ENCODE measurements around the gene KIRREL3. TPM values are rescaled to one million over a fixed set of nuclear protein-coding genes. Genes with fewer than 3 reads are reported as not detected.

Gene KIRREL3
- total RNA-seq, 1 donor from 2014 or later = not detected

- Histone ChIP-seq H3K36me3 (no peaks in the 10 kb centered on the region), H3K9me3 (no peaks in the 10 kb centered on the region), H3K27ac (no peak overlapping the region), H3K4me1 (no peaks in the 10 kb centered on the region), H3K4me3 (no peak overlapping the region), H3K27me3 (peaks cover 16% of the 10 kb centered on the region)
- intact Hi-C loops (cut with DNase I) = loop anchor here (10.0 kb wide), 1 partner anchor 277 kb away; no protein-coding TSS in a partner anchor
- DNase-seq = no peak
- no peak for TF ChIP-seq CTCF (IDR thresholded peaks at IDR 0.05)
- ATAC-seq = no peak
Measured at GRCh38 chr11:126992065-126992803, 8.3 kb downstream of the KIRREL3 start.

GRCh38 chr11:126991596-126991995 lies 9.0 kb downstream of the KIRREL3 start:
- H3K36me3 ChIP-seq = no peaks in the 10 kb centered on the region
- no peak for ATAC-seq
- H3K9me3 ChIP-seq = no peaks in the 10 kb centered on the region
- intact Hi-C loops (cut with DNase I) = loop anchor here (10.0 kb wide), 1 partner anchor 277 kb away; no protein-coding TSS in a partner anchor
- no peak for DNase-seq
- no peak overlapping the region for H3K27ac ChIP-seq
- H3K4me1 ChIP-seq = no peaks in the 10 kb centered on the region
- no peak for TF ChIP-seq CTCF (IDR thresholded peaks at IDR 0.05)
- H3K4me3 ChIP-seq = no peak overlapping the region
- peaks cover 9% of the 10 kb centered on the region for H3K27me3 ChIP-seq

GRCh38 chr11:126990716-126991480 lies 9.7 kb downstream of the KIRREL3 start:
- Histone ChIP-seq H3K4me3 (no peak overlapping the region), H3K9me3 (no peaks in the 10 kb centered on the region), H3K36me3 (no peaks in the 10 kb centered on the region), H3K4me1 (no peaks in the 10 kb centered on the region), H3K27ac (no peak overlapping the region), H3K27me3 (peaks cover 5% of the 10 kb centered on the region)
- TF ChIP-seq CTCF (IDR thresholded peaks at IDR 0.05) = peak; percentile 1
- ATAC-seq (no peak), DNase-seq (no peak)
- intact Hi-C loops (cut with DNase I) = loop anchor here (10.0 kb wide), 1 partner anchor 276 kb away; no protein-coding TSS in a partner anchor

- Histone ChIP-seq H3K36me3 (no peaks in the 10 kb centered on the region), H3K9me3 (no peaks in the 10 kb centered on the region), H3K4me1 (no peaks in the 10 kb centered on the region), H3K4me3 (no peak overlapping the region), H3K27ac (no peak overlapping the region), H3K27me3 (peaks cover 5% of the 10 kb centered on the region)
- peak; percentile 93 for TF ChIP-seq CTCF (IDR thresholded peaks at IDR 0.05)
- ATAC-seq (peak; percentile 92), DNase-seq (peak; percentile 86)
- intact Hi-C loops (cut with DNase I) = loop anchor here (10.0 kb wide), 1 partner anchor 275 kb away; no protein-coding TSS in a partner anchor
Measured at GRCh38 chr11:126989942-126990715, 10.4 kb downstream of the KIRREL3 start.

- Histone ChIP-seq H3K36me3 (no peaks in the 10 kb centered on the region), H3K4me3 (no peak overlapping the region), H3K9me3 (no peaks in the 10 kb centered on the region), H3K27ac (no peak overlapping the region), H3K27me3 (peaks cover 5% of the 10 kb centered on the region), H3K4me1 (no peaks in the 10 kb centered on the region)
- no peak for DNase-seq
- TF ChIP-seq CTCF (IDR thresholded peaks at IDR 0.05) = no peak
- intact Hi-C loops (cut with DNase I) = no loop called here
- ATAC-seq = no peak
Measured at GRCh38 chr11:126988655-126989054, 11.9 kb downstream of the KIRREL3 start.
